GM12878 (cell line): Measurements from ENCODE around the gene HDAC9. TPM values are rescaled to one million over a fixed set of nuclear protein-coding genes. Genes with fewer than 3 reads are reported as not detected.

Experiments used
- ELK1 ChIP-seq: IDR thresholded peaks from 2 replicates; pipeline ENCODE4 v1.6.1; 2012; ENCODE audit warnings: low read depth, low read length, improper control_type of control experiment
- ESRRA ChIP-seq: IDR thresholded peaks from 2 replicates; pipeline ENCODE4 v1.6.1; 2012; ENCODE audit warnings: mild to moderate bottlenecking, low read length, improper control_type of control experiment
- ETV6 ChIP-seq, 2 experiments: fragments of 450-650 bp in 1 of 2; IDR thresholded peaks in 1 of 2; conservative IDR thresholded peaks in 1 of 2; 2 replicates each; pipeline ENCODE4 v1.6.1; 2014; ENCODE audit warnings: antibody characterized with exemption in 1 of 2, borderline replicate concordance in 1 of 2, low read depth in 1 of 2, mild to moderate bottlenecking in 1 of 2, moderate library complexity in 1 of 2
- IRF5 ChIP-seq: fragments of 450-650 bp; IDR thresholded peaks from 2 replicates; pipeline ENCODE4 v1.6.1; 2017; ENCODE audit warnings: borderline replicate concordance
- LARP7 ChIP-seq: fragments of 450-650 bp; IDR thresholded peaks from 2 replicates; pipeline ENCODE4 v1.6.1; 2017; ENCODE audit warnings: mild to moderate bottlenecking
- MAX ChIP-seq: IDR thresholded peaks from 2 replicates; pipeline ENCODE4 v1.6.1; 2012; ENCODE audit warnings: low read depth, low read length, improper control_type of control experiment
- NFXL1 ChIP-seq: fragments of 450-650 bp; IDR thresholded peaks from 2 replicates; pipeline ENCODE4 v1.6.1; 2017; ENCODE audit warnings: antibody characterized with exemption, mild to moderate bottlenecking, borderline replicate concordance
- POLR2A ChIP-seq: IDR thresholded peaks from 2 replicates; pipeline ENCODE4 v1.6.1; 2011; ENCODE audit warnings: low read depth, mild to moderate bottlenecking, low read length
- PRDM15 ChIP-seq: fragments of 450-650 bp; formaldehyde crosslinking; IDR thresholded peaks from 2 replicates; pipeline ENCODE4 v1.4.0; 2020; ENCODE audit warnings: mild to moderate bottlenecking, moderate library complexity
- RAD21 ChIP-seq: IDR thresholded peaks from 2 replicates; pipeline ENCODE4 v1.6.1; 2011; ENCODE audit warnings: mild to moderate bottlenecking, low read depth, low read length, moderate library complexity; ENCODE audit not compliant: insufficient read depth
- polyA plus RNA-seq, 11 experiments: library from polyadenylated mRNA; depleted of rRNA in 4 of 11; unstranded in 6 of 11; stranded (reverse) in 5 of 11; fragments of >200 nt; fragmentation: Nextera tagmentation in 4 of 11; fragmentation: Illumina TruSeq in 1 of 11; extraction: Ambion mirVana in 4 of 11; extraction: Trizol in 1 of 11; gene quantifications; 1 replicate in 1 of 11; 2 replicates in 10 of 11; pipeline versions ENCODE4 v1.2.1 to v1.2.3, GENCODE V29; 2011 to 2016; ENCODE audit warnings: inconsistent platforms in 2 of 11, missing spikeins in 2 of 11, low read depth in 1 of 11
- total RNA-seq, 4 experiments: library from RNA; depleted of rRNA in 3 of 4; stranded (reverse); fragments of >200 nt in 3 of 4; fragmentation: Illumina TruSeq in 1 of 4; extraction: Trizol in 1 of 4; gene quantifications; 2 replicates each; pipeline versions ENCODE4 v1.2.1 to v1.2.3, GENCODE V29; 2013 to 2021

The HDAC9 gene
- total and polyA plus RNA-seq, 10 of the 15 experiments (the other 5 are each of a cell fraction or from before 2014, with no cell fraction given): 0.73 to 12.8 (median 0.92) TPM

DNA sequence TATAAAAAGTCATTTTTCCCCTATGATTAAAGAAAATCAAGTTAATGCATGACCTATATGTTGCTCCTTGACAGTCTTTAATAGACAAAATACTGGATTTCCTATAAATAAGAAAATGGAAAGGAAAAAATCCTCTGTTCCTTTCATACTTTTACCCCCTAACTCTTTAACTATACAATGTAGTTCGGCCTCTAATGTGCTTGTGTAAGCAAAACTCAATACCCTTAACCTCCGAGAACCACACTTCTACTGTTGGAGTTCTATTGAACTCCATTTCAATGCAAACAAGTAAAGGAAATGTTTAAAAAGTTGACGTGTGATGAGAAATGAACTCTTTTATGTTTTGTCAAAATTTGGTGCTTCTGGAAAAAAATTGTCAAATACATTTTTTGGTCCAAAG lies 36.0 kb downstream of the HDAC9 start (continued):
- TF ChIP-seq IRF5 (no peak), POLR2A (no peak), ESRRA (no peak), MAX (no peak), RAD21 (no peak), LARP7 (no peak), PRDM15 (CRISPR knock-in tag) (no peak), ELK1 (no peak), NFXL1 (no peak), ETV6 (conservative IDR thresholded peaks at IDR 0.05 in 1 of 2, IDR thresholded peaks at IDR 0.05 in 1 of 2; ENCODE audit: borderline replicate concordance in 1 of 2, low read depth in 1 of 2) (no peak)
